ENCODE results near the gene HTR3B. TPM values are rescaled to one million over a fixed set of nuclear protein-coding genes. Genes with fewer than 3 reads are reported as not detected.

Gene HTR3B
- total RNA-seq, 4 donors from 2014 or later = not detected

GRCh38 chr11:113952070-113952469, 47.5 kb downstream of the HTR3B start:
- intact Hi-C loops (cut with DNase I; ENCODE audit: low total_unique reads) = no loop called here
- H3K4me3 ChIP-seq (ENCODE audit: low read depth, poor library complexity, severe bottlenecking) = no peak overlapping the region
- WGBS, 2 donors = 27 to 30% methylated on average over 10 of the region's 10 CpGs
- no peak for TF ChIP-seq CTCF (IDR thresholded peaks at IDR 0.05)
- TF ChIP-seq POLR2A (IDR thresholded peaks at IDR 0.05) = no peak
- no peak for DNase-seq (ENCODE audit: low spot score in 2 of 2)

GRCh38 chr11:113952588-113952987, 48.0 kb downstream of the HTR3B start:
- no peak overlapping the region for H3K4me3 ChIP-seq (ENCODE audit: low read depth, poor library complexity, severe bottlenecking)
- TF ChIP-seq CTCF (IDR thresholded peaks at IDR 0.05) (no peak), POLR2A (IDR thresholded peaks at IDR 0.05) (no peak)
- intact Hi-C loops (cut with DNase I; ENCODE audit: low total_unique reads) = no loop called here
- 81 to 85% methylated on average over 10 of the region's 10 CpGs for WGBS, 2 donors
- no peak for DNase-seq (ENCODE audit: low spot score in 2 of 2)

- WGBS, 2 donors = 48 to 53% methylated on average over 6 of the region's 6 CpGs
- DNase-seq (ENCODE audit: low spot score in 2 of 2) = no peak
- intact Hi-C loops (cut with DNase I; ENCODE audit: low total_unique reads) = no loop called here
- no peak overlapping the region for H3K4me3 ChIP-seq (ENCODE audit: low read depth, poor library complexity, severe bottlenecking)
- TF ChIP-seq POLR2A (IDR thresholded peaks at IDR 0.05) (no peak), CTCF (IDR thresholded peaks at IDR 0.05) (no peak)
These were observed 49.6 kb downstream of the HTR3B start for GRCh38 chr11:113954235-113954634.

- H3K4me3 ChIP-seq (ENCODE audit: low read depth, poor library complexity, severe bottlenecking) = no peak overlapping the region
- no peak for DNase-seq (ENCODE audit: low spot score in 2 of 2)
- 49 to 52% methylated on average over 9 of the region's 9 CpGs for WGBS, 2 donors
- intact Hi-C loops (cut with DNase I; ENCODE audit: low total_unique reads) = no loop called here
- TF ChIP-seq CTCF (IDR thresholded peaks at IDR 0.05) = no peak
- TF ChIP-seq POLR2A (IDR thresholded peaks at IDR 0.05) = no peak
These were observed 52.4 kb downstream of the HTR3B start for GRCh38 chr11:113956986-113957385.

GRCh38 chr11:113960702-113961330, 56.2 kb downstream of the HTR3B start:
- intact Hi-C loops (cut with DNase I; ENCODE audit: low total_unique reads) = no loop called here
- WGBS, 2 donors = 70 to 76% methylated on average over 9 of the region's 9 CpGs
- H3K4me3 ChIP-seq (ENCODE audit: low read depth, poor library complexity, severe bottlenecking) = no peak overlapping the region
- no peak for DNase-seq (ENCODE audit: low spot score in 2 of 2)
- TF ChIP-seq CTCF (IDR thresholded peaks at IDR 0.05) = no peak
- no peak for TF ChIP-seq POLR2A (IDR thresholded peaks at IDR 0.05)

GRCh38 chr11:113967361-113967760, 62.8 kb downstream of the HTR3B start:
- no peak overlapping the region for H3K4me3 ChIP-seq (ENCODE audit: low read depth, poor library complexity, severe bottlenecking)
- intact Hi-C loops (cut with DNase I; ENCODE audit: low total_unique reads) = no loop called here
- 26 to 41% methylated on average over 1 of the region's 1 CpG for WGBS, 2 donors
- TF ChIP-seq POLR2A (IDR thresholded peaks at IDR 0.05) (no peak), CTCF (IDR thresholded peaks at IDR 0.05) (no peak)
- DNase-seq (ENCODE audit: low spot score in 2 of 2) = no peak
